HCT116 (cell line): ENCODE data around the gene LCK. TPM values are rescaled to one million over a fixed set of nuclear protein-coding genes. Genes with fewer than 3 reads are reported as not detected.

Experiments
- ATAC-seq: fragments of 200-7000 bp; cut with Tn5 transposase; 2 replicates; pipeline ENCODE4 v1.9.1; 2020; ENCODE audit warnings: mild to moderate bottlenecking, moderate library complexity
- BruUV-seq: library from RNA; stranded (reverse); fragments of 400-500 nt; replicated peaks from 2 replicates; lab custom pipeline; 2021; lab: Mats Ljungman, UMichigan
- CTCF ChIA-PET: fragments of 300-600 bp; sonication (Branson Sonifier 250); formaldehyde crosslinking; loops from one replicate; lab custom pipeline; 2021; ENCODE audit warnings: antibody characterized with exemption; lab: Charles Lee
- POLR2A ChIA-PET: fragments of 300-600, 350-600 bp; sonication (Branson Sonifier 250); formaldehyde crosslinking; loops from one replicate; lab custom pipeline; 2021; ENCODE audit warnings: antibody characterized with exemption; lab: Charles Lee
- RAD21 ChIA-PET, 2 experiments: fragments of 300-600 bp; sonication (Branson Sonifier 250); formaldehyde crosslinking; loops; one replicate each; lab custom pipeline; 2023; ENCODE audit warnings: low total read pairs in 2 of 2; ENCODE audit not compliant: uncharacterized antibody in 2 of 2, unreplicated experiment in 2 of 2, low non-redundant PET in 1 of 2; lab: Charles Lee
- DNase-seq: peaks from one replicate; pipeline ENCODE4 v3.0.0-alpha.2; 2010; ENCODE audit warnings: low read depth, low spot score
- H2AFZ ChIP-seq: fragments of 200-600 bp; shearing (Covaris generic), sonication (generic); 2 replicates; pipeline ENCODE4 v1.6.1; 2017; ENCODE audit warnings: low read depth, mixed run types, mixed read lengths, antibody characterized with exemption, low read length; ENCODE audit not compliant: poor library complexity, severe bottlenecking
- H3K27ac ChIP-seq: 2 replicates; pipeline ENCODE4 v1.5.1; 2012; ENCODE audit warnings: low read depth, low read length
- H3K27me3 ChIP-seq: fragments of 200-600 bp; sonication (generic); 2 replicates; pipeline ENCODE4 v1.6.1; 2016; ENCODE audit warnings: mixed run types, low read length, mixed read lengths; ENCODE audit not compliant: insufficient read depth
- H3K36me3 ChIP-seq, 2 experiments: fragments of 200-500 bp in 1 of 2; fragments of 200-600 bp in 1 of 2; sonication (Bioruptor generic) in 1 of 2; sonication (generic) in 1 of 2; 2 replicates each; pipeline versions ENCODE4 v1.5.1 to v1.6.1; 2014 to 2016; ENCODE audit warnings: low read length in 2 of 2, inconsistent platforms in 1 of 2, mixed read lengths in 1 of 2, mixed run types in 1 of 2; ENCODE audit not compliant: insufficient read depth in 2 of 2, control insufficient read depth in 1 of 2
- H3K4me1 ChIP-seq, 2 experiments: fragments of 200-600 bp in 1 of 2; sonication (generic) in 1 of 2; 2 replicates each; pipeline versions ENCODE4 v1.5.1 to v1.6.1; 2012 to 2017; ENCODE audit warnings: low read length in 2 of 2, inconsistent platforms in 1 of 2, mild to moderate bottlenecking in 1 of 2, mixed read lengths in 1 of 2, mixed run types in 1 of 2, moderate library complexity in 1 of 2; ENCODE audit not compliant: insufficient read depth in 2 of 2, control insufficient read depth in 1 of 2
- H3K4me2 ChIP-seq: fragments of 200-600 bp; sonication (generic); 2 replicates; pipeline ENCODE4 v1.6.1; 2017; ENCODE audit warnings: mixed run types, low read length, mixed read lengths
- H3K4me3 ChIP-seq, 2 experiments: fragments of 200-600 bp in 1 of 2; sonication (generic) in 1 of 2; replicated peaks in 1 of 2; 2 replicates each; pipeline ENCODE4 v1.5.1; 2011 to 2016; ENCODE audit warnings: low read length in 2 of 2, control low read depth in 1 of 2, low read depth in 1 of 2, mild to moderate bottlenecking in 1 of 2, mixed read lengths in 1 of 2, mixed run types in 1 of 2
- H3K79me2 ChIP-seq: fragments of 200-600 bp; sonication (generic); 2 replicates; pipeline ENCODE4 v1.6.1; 2017; ENCODE audit warnings: mild to moderate bottlenecking, mixed run types, low read length, moderate library complexity, mixed read lengths; ENCODE audit not compliant: insufficient read depth
- H3K9ac ChIP-seq: fragments of 200-600 bp; sonication (generic); 2 replicates; pipeline ENCODE4 v1.6.1; 2016; ENCODE audit warnings: low read length, mixed read lengths
- H3K9me2 ChIP-seq: fragments of 200-600 bp; sonication (generic), shearing (Covaris generic); 2 replicates; pipeline ENCODE4 v1.6.1; 2017; ENCODE audit warnings: mixed run types, mild to moderate bottlenecking, moderate library complexity; ENCODE audit not compliant: insufficient read depth
- H3K9me3 ChIP-seq, 2 experiments: fragments of 200-500 bp in 1 of 2; fragments of 200-600 bp in 1 of 2; sonication (Bioruptor generic) in 1 of 2; sonication (generic) in 1 of 2; 2 replicates each; pipeline ENCODE4 v1.6.1; 2014 to 2017; ENCODE audit warnings: low read length in 2 of 2, mixed read lengths in 2 of 2, inconsistent platforms in 1 of 2, low read depth in 1 of 2, mild to moderate bottlenecking in 1 of 2, mixed run types in 1 of 2, moderate library complexity in 1 of 2; ENCODE audit not compliant: control insufficient read depth in 1 of 2, insufficient read depth in 1 of 2
- H4K20me1 ChIP-seq: fragments of 200-600 bp; sonication (generic), shearing (Covaris generic); 2 replicates; pipeline ENCODE4 v1.6.1; 2017; ENCODE audit warnings: mixed run types, mild to moderate bottlenecking, moderate library complexity; ENCODE audit not compliant: insufficient read depth
- ATF3 ChIP-seq: IDR thresholded peaks from 2 replicates; pipeline ENCODE4 v1.6.1; 2012
- CBX3 ChIP-seq: IDR thresholded peaks from 2 replicates; pipeline ENCODE4 v1.6.1; 2012; ENCODE audit warnings: low read depth
- CEBPB ChIP-seq: IDR thresholded peaks from 2 replicates; pipeline ENCODE4 v1.6.1; 2012; ENCODE audit warnings: low read depth
- EGR1 ChIP-seq: IDR thresholded peaks from 2 replicates; pipeline ENCODE4 v1.6.1; 2012; ENCODE audit warnings: low read depth
- ELF1 ChIP-seq: IDR thresholded peaks from 2 replicates; pipeline ENCODE4 v1.6.1; 2012; ENCODE audit warnings: low read depth, borderline replicate concordance
- EZH2 ChIP-seq: fragments of 200-600 bp; sonication (generic); IDR thresholded peaks from 2 replicates; pipeline ENCODE4 v1.6.1; 2017; ENCODE audit warnings: antibody characterized with exemption, mixed run types
- EZH2phosphoT487 ChIP-seq: fragments of 200-600 bp; IDR thresholded peaks from 2 replicates; pipeline ENCODE4 v1.6.1; 2018; ENCODE audit warnings: antibody characterized with exemption, borderline replicate concordance
- FOSL1 ChIP-seq: IDR thresholded peaks from 2 replicates; pipeline ENCODE4 v1.6.1; 2012; ENCODE audit warnings: low read depth
- JUND ChIP-seq: IDR thresholded peaks from 2 replicates; pipeline ENCODE4 v1.6.1; 2012
- POLR2A ChIP-seq: IDR thresholded peaks from 2 replicates; pipeline ENCODE4 v1.7.0; 2011; ENCODE audit warnings: borderline replicate concordance; ENCODE audit not compliant: insufficient read depth, insufficient read length; ENCODE audit errors: extremely low read depth
- POLR2AphosphoS5 ChIP-seq: IDR thresholded peaks from 2 replicates; pipeline ENCODE4 v1.6.1; 2011; ENCODE audit warnings: mild to moderate bottlenecking, low read depth, low read length, moderate library complexity
- RAD21 ChIP-seq: IDR thresholded peaks from 2 replicates; pipeline ENCODE4 v1.6.1; 2012; ENCODE audit warnings: low read depth, mild to moderate bottlenecking
- REST ChIP-seq: IDR thresholded peaks from 2 replicates; pipeline ENCODE4 v1.6.1; 2012; ENCODE audit warnings: low read depth
- SIN3A ChIP-seq: IDR thresholded peaks from 2 replicates; pipeline ENCODE4 v1.6.1; 2012; ENCODE audit warnings: low read depth
- SP1 ChIP-seq: IDR thresholded peaks from 2 replicates; pipeline ENCODE4 v1.6.1; 2012; ENCODE audit warnings: low read depth
- SRF ChIP-seq: IDR thresholded peaks from 2 replicates; pipeline ENCODE4 v1.6.1; 2012; ENCODE audit warnings: low read depth
- TCF7L2 ChIP-seq: IDR thresholded peaks from 2 replicates; pipeline ENCODE4 v1.7.0; 2011; ENCODE audit warnings: borderline replicate concordance, inconsistent platforms; ENCODE audit not compliant: insufficient read depth, insufficient read length; ENCODE audit errors: extremely low read depth
- YY1 ChIP-seq: IDR thresholded peaks from 2 replicates; pipeline ENCODE4 v1.6.1; 2011; ENCODE audit warnings: low read length, low read depth, moderate library complexity, mild to moderate bottlenecking; ENCODE audit not compliant: insufficient replicate concordance; ENCODE audit errors: extremely low read depth
- ZBTB33 ChIP-seq: IDR thresholded peaks from 2 replicates; pipeline ENCODE4 v1.6.1; 2011; ENCODE audit warnings: mild to moderate bottlenecking, low read length, moderate library complexity; ENCODE audit not compliant: insufficient replicate concordance; ENCODE audit errors: extremely low read depth
- ZFX ChIP-seq: fragments of 450-650 bp; IDR thresholded peaks from 2 replicates; pipeline ENCODE4 v1.6.1; 2017
- ZNF274 ChIP-seq: fragments of 200-500 bp; sonication (Bioruptor generic); IDR thresholded peaks from 2 replicates; pipeline ENCODE4 v1.6.1; 2014; ENCODE audit warnings: mild to moderate bottlenecking, low read depth, low read length, inconsistent platforms
- intact Hi-C: fragments of 100-400 bp; cut with micrococcal nuclease; formaldehyde crosslinking; loops from 2 replicates; pipeline ENCODE4 v1.10.0; 2022
- total RNA-seq: library from RNA; stranded (reverse); gene quantifications from one replicate; pipeline ENCODE4 v1.2.1, GENCODE V29; 2021; ENCODE audit not compliant: unreplicated experiment
- TF ChIP-seq, protein P1 (sequence below): IDR thresholded peaks from 2 replicates; pipeline ENCODE4 v1.6.1; 2012

LCK gene
- total RNA-seq, 1 experiment from 2014 or later: 0.79 TPM

- H4K20me1 ChIP-seq: no peaks in the 10 kb centered on the region
- ChIA-PET POLR2A (no interaction called here), RAD21 (interaction anchor here in 1 of 2 experiments (0.7 kb wide), 1 partner anchor 19 kb away, joined by 3 read pairs; no protein-coding TSS in a partner anchor), CTCF (interaction anchor here (1.0 kb wide), 1 partner anchor 26 kb away, joined by 3 read pairs; no protein-coding TSS in a partner anchor)
- no peak within 1 kb of the TSS for H2AFZ ChIP-seq
- H3K4me3 ChIP-seq: peak within 1 kb of the TSS; percentile 96 to 99
- peak within 1 kb of the TSS; percentile 96 for H3K4me2 ChIP-seq
- H3K9me2 ChIP-seq: no peaks in the 10 kb centered on the region
- peak within 1 kb of the TSS; percentile 68 for H3K27ac ChIP-seq
- no peaks in the 10 kb centered on the region for H3K9me3 ChIP-seq
- H3K79me2 ChIP-seq: peaks cover 45% of the 10 kb centered on the region
- H3K27me3 ChIP-seq: no peaks in the 10 kb centered on the region
- ATAC-seq: peak; percentile 87
- DNase-seq: peak; percentile 85
- peaks cover 15 to 35% of the 10 kb centered on the region in 2 experiments for H3K4me1 ChIP-seq
- H3K9ac ChIP-seq: peak within 1 kb of the TSS; percentile 99
- BruUV-seq: TSS peak; percentile 58
- H3K36me3 ChIP-seq: peaks cover 16 to 23% of the 10 kb centered on the region in 2 experiments; a peak in 3 of 4 replicates
- intact Hi-C loops: no loop called here
- TF ChIP-seq ELF1: peak; percentile 88; the same call in 1 of the 2 replicates
- peak; percentile 16 for TF ChIP-seq YY1
- TF ChIP-seq ZBTB33: no peak
- no peak for TF ChIP-seq SRF
- TF ChIP-seq, protein P1, sequence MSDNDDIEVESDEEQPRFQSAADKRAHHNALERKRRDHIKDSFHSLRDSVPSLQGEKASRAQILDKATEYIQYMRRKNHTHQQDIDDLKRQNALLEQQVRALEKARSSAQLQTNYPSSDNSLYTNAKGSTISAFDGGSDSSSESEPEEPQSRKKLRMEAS: peak; percentile 84
- no peak for TF ChIP-seq JUND
- no peak for TF ChIP-seq TCF7L2
- peak; percentile 50 for TF ChIP-seq EGR1
- TF ChIP-seq ATF3: no peak
- peak; percentile 52 for TF ChIP-seq SP1
- TF ChIP-seq EZH2phosphoT487: no peak
- TF ChIP-seq POLR2A: peak; percentile 68
- no peak for TF ChIP-seq REST
- TF ChIP-seq ZNF274: no peak
- no peak for TF ChIP-seq FOSL1
- TF ChIP-seq ZFX: peak; percentile 88
- peak; percentile 92 for TF ChIP-seq POLR2AphosphoS5
- TF ChIP-seq EZH2: no peak
- no peak for TF ChIP-seq RAD21
- peak; percentile 57; the same call in 1 of the 2 replicates for TF ChIP-seq SIN3A
- TF ChIP-seq CBX3: no peak
- no peak for TF ChIP-seq CEBPB
These were observed 28.9 kb upstream of the LCK start, which contains the start of the genes EIF3I and TMEM234 for GRCh38 chr1:32221980-32222755. Gene EIF3I, plus strand, starts transcription at chr1:32222407. Its CDS starts 35 bp downstream, at chr1:32222442. Gene TMEM234, minus strand, starts transcription at chr1:32222353. Its CDS starts 31 bp downstream, at chr1:32222322.
